Osteoblast (primary cell): Measurements from ENCODE around the gene GLRX2. TPM values are rescaled to one million over a fixed set of nuclear protein-coding genes. Genes with fewer than 3 reads are reported as not detected.

Source experiments
- DNase-seq: peaks from one replicate; pipeline ENCODE4 v3.0.0; 2011; ENCODE audit warnings: low spot score, mixed read lengths; ENCODE audit not compliant: insufficient read length; ENCODE audit errors: missing footprints
- H2AFZ ChIP-seq: 2 replicates; pipeline ENCODE4 v1.6.0; 2011; ENCODE audit warnings: mild to moderate bottlenecking, low read length
- H3K27ac ChIP-seq: 2 replicates; pipeline ENCODE4 v1.5.1; 2011; ENCODE audit warnings: mild to moderate bottlenecking, low read depth, low read length, moderate library complexity
- H3K27me3 ChIP-seq: 2 replicates; pipeline ENCODE4 v1.6.0; 2012; ENCODE audit warnings: mild to moderate bottlenecking, control low read depth, inconsistent platforms, low read length, moderate library complexity; ENCODE audit not compliant: insufficient read depth
- H3K36me3 ChIP-seq: 2 replicates; pipeline ENCODE4 v1.5.1; 2011; ENCODE audit warnings: mild to moderate bottlenecking, low read length, control low read depth, moderate library complexity; ENCODE audit not compliant: insufficient read depth
- H3K4me1 ChIP-seq: 2 replicates; pipeline ENCODE4 v1.5.1; 2011; ENCODE audit warnings: mild to moderate bottlenecking, low read length, control low read depth, moderate library complexity; ENCODE audit not compliant: insufficient read depth
- H3K4me2 ChIP-seq: 2 replicates; pipeline ENCODE4 v1.6.0; 2011; ENCODE audit warnings: mild to moderate bottlenecking, low read length; ENCODE audit not compliant: insufficient read depth
- H3K4me3 ChIP-seq: fragments of 200-600 bp; sonication (generic); 3 replicates; pipeline ENCODE4 v1.5.1; 2012; ENCODE audit warnings: mild to moderate bottlenecking, low read length, inconsistent platforms; ENCODE audit not compliant: insufficient read depth
- H3K79me2 ChIP-seq: 2 replicates; pipeline ENCODE4 v1.6.0; 2012; ENCODE audit warnings: mild to moderate bottlenecking, low read length, control low read depth, inconsistent platforms; ENCODE audit not compliant: insufficient read depth
- H3K9me3 ChIP-seq: 2 replicates; pipeline ENCODE4 v1.5.1; 2011; ENCODE audit warnings: low read depth, low read length, control low read depth
- H4K20me1 ChIP-seq: 2 replicates; pipeline ENCODE4 v1.6.0; 2012; ENCODE audit warnings: mild to moderate bottlenecking, low read length, control low read depth; ENCODE audit not compliant: insufficient read depth
- total RNA-seq: library from RNA; depleted of rRNA; stranded (reverse); fragments of >200 nt; gene quantifications from 2 replicates; pipeline ENCODE4 v1.2.3, GENCODE V29; 2012
- TF ChIP-seq, protein P1 (sequence below): IDR thresholded peaks from 2 replicates; pipeline ENCODE4 v1.5.1; 2011; ENCODE audit warnings: mild to moderate bottlenecking, low read depth, low read length, moderate library complexity; ENCODE audit errors: extremely low read depth

Gene GLRX2
- total RNA-seq, 1 donor: 9.4 TPM

DNA sequence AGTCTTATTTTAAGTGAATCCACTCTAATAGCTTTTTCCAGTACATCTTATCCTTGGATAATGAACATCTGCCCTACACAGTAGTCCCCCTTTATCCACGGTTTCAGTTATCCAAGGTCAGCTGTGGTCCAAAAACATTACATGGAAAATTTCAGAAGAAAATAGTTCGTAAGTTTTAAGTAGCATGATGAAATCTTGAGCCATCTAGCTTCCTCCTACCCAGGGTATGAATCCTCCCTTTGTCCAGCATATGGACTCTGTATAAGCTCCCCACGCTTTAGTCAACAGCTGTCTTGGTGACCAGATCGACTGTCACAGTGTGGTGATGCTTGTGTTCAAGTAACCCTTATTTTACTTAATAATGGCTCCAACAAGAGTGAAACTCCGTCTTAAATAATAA lies 2.6 kb downstream of the GLRX2 start:
- Histone ChIP-seq H3K79me2 (peaks cover 49% of the 10 kb centered on the region), H3K36me3 (peaks cover 26% of the 10 kb centered on the region), H3K27ac (no peak overlapping the region), H3K4me2 (no peak overlapping the region), H3K4me3 (no peak overlapping the region), H4K20me1 (peaks cover 2% of the 10 kb centered on the region), H3K4me1 (peaks cover 13% of the 10 kb centered on the region), H3K27me3 (no peaks in the 10 kb centered on the region), H2AFZ (no peak overlapping the region), H3K9me3 (no peaks in the 10 kb centered on the region)
- no peak for DNase-seq
- TF ChIP-seq, protein P1, sequence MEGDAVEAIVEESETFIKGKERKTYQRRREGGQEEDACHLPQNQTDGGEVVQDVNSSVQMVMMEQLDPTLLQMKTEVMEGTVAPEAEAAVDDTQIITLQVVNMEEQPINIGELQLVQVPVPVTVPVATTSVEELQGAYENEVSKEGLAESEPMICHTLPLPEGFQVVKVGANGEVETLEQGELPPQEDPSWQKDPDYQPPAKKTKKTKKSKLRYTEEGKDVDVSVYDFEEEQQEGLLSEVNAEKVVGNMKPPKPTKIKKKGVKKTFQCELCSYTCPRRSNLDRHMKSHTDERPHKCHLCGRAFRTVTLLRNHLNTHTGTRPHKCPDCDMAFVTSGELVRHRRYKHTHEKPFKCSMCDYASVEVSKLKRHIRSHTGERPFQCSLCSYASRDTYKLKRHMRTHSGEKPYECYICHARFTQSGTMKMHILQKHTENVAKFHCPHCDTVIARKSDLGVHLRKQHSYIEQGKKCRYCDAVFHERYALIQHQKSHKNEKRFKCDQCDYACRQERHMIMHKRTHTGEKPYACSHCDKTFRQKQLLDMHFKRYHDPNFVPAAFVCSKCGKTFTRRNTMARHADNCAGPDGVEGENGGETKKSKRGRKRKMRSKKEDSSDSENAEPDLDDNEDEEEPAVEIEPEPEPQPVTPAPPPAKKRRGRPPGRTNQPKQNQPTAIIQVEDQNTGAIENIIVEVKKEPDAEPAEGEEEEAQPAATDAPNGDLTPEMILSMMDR: no peak

DNA sequence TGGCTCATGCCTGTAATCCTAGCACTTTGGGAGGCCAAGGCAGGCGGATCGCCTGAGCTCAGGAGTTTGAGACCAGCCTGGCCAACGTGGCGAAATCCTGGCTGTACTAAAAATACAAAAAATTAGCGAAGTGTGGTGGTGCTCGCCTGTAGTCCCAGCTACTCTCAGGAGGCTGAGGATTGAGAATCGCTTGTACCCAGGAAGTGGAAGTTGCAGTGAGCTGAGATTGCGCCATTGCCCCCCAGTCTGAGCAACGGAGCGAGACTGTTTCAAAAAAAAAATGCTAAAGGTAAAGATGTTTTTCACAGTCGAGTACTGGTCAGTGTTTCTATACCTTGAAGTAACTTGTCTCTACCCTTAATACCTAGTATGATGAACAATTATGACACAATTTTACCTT lies 11.1 kb downstream of the GLRX2 start:
- Histone ChIP-seq H3K36me3 (peaks cover 51% of the 10 kb centered on the region), H4K20me1 (no peaks in the 10 kb centered on the region), H3K4me2 (no peak overlapping the region), H3K4me3 (no peak overlapping the region), H3K9me3 (no peaks in the 10 kb centered on the region), H3K27me3 (no peaks in the 10 kb centered on the region), H3K27ac (no peak overlapping the region), H3K4me1 (no peaks in the 10 kb centered on the region), H3K79me2 (peaks cover under 1% of the 10 kb centered on the region), H2AFZ (no peak overlapping the region)
- TF ChIP-seq, protein P1: no peak
- no peak for DNase-seq

DNA sequence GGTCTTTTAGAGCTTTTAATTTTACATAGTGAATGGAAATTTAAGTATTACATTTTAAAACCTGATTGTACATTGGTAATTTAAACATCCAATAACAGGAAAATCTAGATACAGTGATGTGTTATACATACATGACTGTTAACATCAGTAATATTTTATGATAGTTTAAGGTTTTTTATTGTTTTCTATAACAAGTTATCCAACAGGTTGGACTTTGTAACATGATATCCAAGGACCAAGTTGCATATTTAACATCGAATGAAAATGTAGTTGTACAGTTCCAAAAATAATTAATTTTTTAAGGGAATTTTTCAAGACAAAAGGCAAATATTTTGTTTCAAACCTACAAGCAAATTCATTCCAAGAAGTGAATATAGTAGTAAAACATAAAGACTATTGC lies 14.3 kb downstream of the GLRX2 start:
- H3K4me3 ChIP-seq: no peak overlapping the region
- H3K4me1 ChIP-seq: no peaks in the 10 kb centered on the region
- H3K36me3 ChIP-seq: peaks cover 35% of the 10 kb centered on the region
- TF ChIP-seq, protein P1: no peak
- no peaks in the 10 kb centered on the region for H3K27me3 ChIP-seq
- no peak overlapping the region for H2AFZ ChIP-seq
- H4K20me1 ChIP-seq: no peaks in the 10 kb centered on the region
- H3K79me2 ChIP-seq: no peaks in the 10 kb centered on the region
- DNase-seq: no peak
- H3K27ac ChIP-seq: no peak overlapping the region
- H3K4me2 ChIP-seq: no peak overlapping the region
- no peaks in the 10 kb centered on the region for H3K9me3 ChIP-seq

DNA sequence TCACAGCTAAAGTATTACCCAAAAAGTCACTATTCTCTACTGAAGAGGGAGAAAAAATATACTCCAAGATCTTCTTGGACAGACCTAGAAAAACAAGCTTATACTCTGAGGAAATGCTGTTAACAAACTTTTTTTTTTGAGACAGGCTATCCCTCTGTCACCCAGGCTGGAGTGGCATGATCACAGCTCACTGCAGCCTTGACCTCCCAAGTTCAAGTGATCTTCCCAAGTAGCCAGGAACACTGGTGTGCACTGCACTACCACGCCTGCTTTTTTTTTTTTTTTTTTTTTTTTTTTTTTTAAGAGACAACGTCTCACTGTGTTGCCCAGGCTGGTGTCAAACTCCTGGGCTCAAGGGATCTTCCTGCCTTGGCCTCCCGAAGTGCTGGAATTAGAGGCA lies 17.3 kb downstream of the GLRX2 start:
- Histone ChIP-seq H3K4me2 (no peak overlapping the region), H3K79me2 (no peaks in the 10 kb centered on the region), H3K27ac (no peak overlapping the region), H3K4me1 (no peaks in the 10 kb centered on the region), H3K27me3 (no peaks in the 10 kb centered on the region), H3K4me3 (no peak overlapping the region), H3K36me3 (peaks cover 41% of the 10 kb centered on the region), H4K20me1 (no peaks in the 10 kb centered on the region), H3K9me3 (no peaks in the 10 kb centered on the region), H2AFZ (no peak overlapping the region)
- no peak for DNase-seq
- TF ChIP-seq, protein P1: no peak
